SH-SY5Y (cell line): ENCODE measurements around the gene CNIH3.

Experiments
- GATA2 ChIP-seq: IDR thresholded peaks from 2 replicates; pipeline ENCODE4 v1.6.1; 2011; ENCODE audit warnings: mild to moderate bottlenecking, low read depth, low read length
- GATA3 ChIP-seq: IDR thresholded peaks from 2 replicates; pipeline ENCODE4 v1.6.1; 2011; ENCODE audit warnings: low read depth, mild to moderate bottlenecking, low read length, moderate library complexity

- TF ChIP-seq GATA2 (no peak), GATA3 (no peak)
Observed at GRCh38 chr1:224739997-224740684, 124.0 kb downstream of the CNIH3 start.
